ENCODE measurements around the gene TMEM150A. TPM values are rescaled to one million over a fixed set of nuclear protein-coding genes. Genes with fewer than 3 reads are reported as not detected.
A peak's percentile ranks its signal among the peaks of the same experiment; 100 is the strongest.

Gene TMEM150A
- total RNA-seq, 1 experiment from 2014 or later = 19.3 TPM

GRCh38 chr2:85583667-85584353 lies 18.7 kb downstream of the TMEM150A start:
- DNase-seq = no peak
- no peak overlapping the region for H3K56ac ChIP-seq (ENCODE audit: insufficient read length, low read depth, low read length)
- no peak overlapping the region for H3K23ac ChIP-seq (ENCODE audit: insufficient read length, low read depth, low read length)
- H4K8ac ChIP-seq (replicated peaks; ENCODE audit: insufficient read length, low read depth, low read length) = no peak overlapping the region
- H3K4me1 ChIP-seq (ENCODE audit: insufficient read depth, low read length) = no peaks in the 10 kb centered on the region; the same call in 1 of the 2 replicates
- no peak overlapping the region for H3K27ac Mint-ChIP-seq
- H3K9me3 ChIP-seq (ENCODE audit: control insufficient read depth, low read depth, low read length) = no peaks in the 10 kb centered on the region
- no peak overlapping the region for H3K9ac ChIP-seq (ENCODE audit: extremely low read depth, insufficient read length, low read length)
- no peak overlapping the region for H2BK120ac ChIP-seq (ENCODE audit: low read depth, low read length, poor library complexity, severe bottlenecking)
- no peaks in the 10 kb centered on the region; a peak in 1 of 5 replicates for H3K9me3 Mint-ChIP-seq
- no peak overlapping the region for H3K14ac ChIP-seq (ENCODE audit: insufficient read depth, low read length)
- peaks cover 5% of the 10 kb centered on the region; the same call in 1 of the 2 replicates for H3K27me3 ChIP-seq (ENCODE audit: insufficient read depth, low read length)
- H3K79me2 ChIP-seq (ENCODE audit: insufficient read depth, low read length) = no peaks in the 10 kb centered on the region
- peaks cover 7% of the 10 kb centered on the region for H3K23me2 ChIP-seq (ENCODE audit: insufficient read length, low read depth, low read length, poor library complexity, severe bottlenecking)
- H4K91ac ChIP-seq (ENCODE audit: insufficient read length, low read depth, low read length) = no peak overlapping the region
- no peak overlapping the region for H2BK15ac ChIP-seq (ENCODE audit: low read depth, low read length)
- no peaks in the 10 kb centered on the region for H3K79me1 ChIP-seq (ENCODE audit: insufficient read depth, low read depth, low read length, poor library complexity, severe bottlenecking)
- H2AK5ac ChIP-seq (ENCODE audit: insufficient read length, low read length) = no peak overlapping the region
- peaks cover 8 to 11% of the 10 kb centered on the region in 2 experiments for H3K4me1 Mint-ChIP-seq
- H3K36me3 Mint-ChIP-seq (ENCODE audit: insufficient read depth in 1 of 3, low read depth in 3 of 3) = no peaks in the 10 kb centered on the region; a peak in 2 of 7 replicates
- no peak for TF ChIP-seq CTCF (conservative IDR thresholded peaks at IDR 0.05)
- peak overlapping the region; percentile 48 for H3K4me2 ChIP-seq (ENCODE audit: insufficient read depth, insufficient read length, low read length)
- H4K5ac ChIP-seq (ENCODE audit: insufficient read length, low read depth, low read length) = no peak overlapping the region
- H3K27ac ChIP-seq (ENCODE audit: insufficient read length, low read depth, low read length) = no peak overlapping the region
- no peaks in the 10 kb centered on the region for H4K20me1 ChIP-seq (ENCODE audit: control insufficient read depth, insufficient read depth, insufficient read length)
- H3K27me3 Mint-ChIP-seq (ENCODE audit: low read depth) = peaks cover 18% of the 10 kb centered on the region
- H3K4me3 Mint-ChIP-seq = peak overlapping the region in 1 of 2 experiments; percentile 17; a peak in 1 of 5 replicates
- no peak overlapping the region for H3K18ac ChIP-seq (ENCODE audit: insufficient read length, low read depth, low read length)
- no peak overlapping the region for H2BK12ac ChIP-seq (ENCODE audit: insufficient read length, low read depth, low read length)
- H3T11ph ChIP-seq (ENCODE audit: low read length) = no peak overlapping the region
- no peak overlapping the region for H2AFZ ChIP-seq (ENCODE audit: low read length)
- H2BK5ac ChIP-seq (ENCODE audit: insufficient read length, low read length) = no peak overlapping the region
- WGBS (ENCODE audit: extremely low coverage, insufficient read length, low lambda C conversion rate) = no CpG with 5 or more reads among the region's 16 CpGs
- no peak overlapping the region for H2BK20ac ChIP-seq (ENCODE audit: low read depth, low read length, poor library complexity, severe bottlenecking)
- no peak overlapping the region for H3K4ac ChIP-seq (ENCODE audit: low read depth, low read length)

All from H9 (cell line).